CD4-positive, alpha-beta T cell treated with Interleukin-4 for 4 hours (primary cell): ENCODE data around the gene TUBG2.
"Not testable (repeated sequence)": the region's sequence is repeated elsewhere in the genome, so short reads cannot be mapped to it uniquely, and the experiment has no call there.

Source experiments
- DNase-seq: peaks from one replicate; pipeline ENCODE4 v3.0.0-alpha.2; 2020

The TUBG2 gene

DNA sequence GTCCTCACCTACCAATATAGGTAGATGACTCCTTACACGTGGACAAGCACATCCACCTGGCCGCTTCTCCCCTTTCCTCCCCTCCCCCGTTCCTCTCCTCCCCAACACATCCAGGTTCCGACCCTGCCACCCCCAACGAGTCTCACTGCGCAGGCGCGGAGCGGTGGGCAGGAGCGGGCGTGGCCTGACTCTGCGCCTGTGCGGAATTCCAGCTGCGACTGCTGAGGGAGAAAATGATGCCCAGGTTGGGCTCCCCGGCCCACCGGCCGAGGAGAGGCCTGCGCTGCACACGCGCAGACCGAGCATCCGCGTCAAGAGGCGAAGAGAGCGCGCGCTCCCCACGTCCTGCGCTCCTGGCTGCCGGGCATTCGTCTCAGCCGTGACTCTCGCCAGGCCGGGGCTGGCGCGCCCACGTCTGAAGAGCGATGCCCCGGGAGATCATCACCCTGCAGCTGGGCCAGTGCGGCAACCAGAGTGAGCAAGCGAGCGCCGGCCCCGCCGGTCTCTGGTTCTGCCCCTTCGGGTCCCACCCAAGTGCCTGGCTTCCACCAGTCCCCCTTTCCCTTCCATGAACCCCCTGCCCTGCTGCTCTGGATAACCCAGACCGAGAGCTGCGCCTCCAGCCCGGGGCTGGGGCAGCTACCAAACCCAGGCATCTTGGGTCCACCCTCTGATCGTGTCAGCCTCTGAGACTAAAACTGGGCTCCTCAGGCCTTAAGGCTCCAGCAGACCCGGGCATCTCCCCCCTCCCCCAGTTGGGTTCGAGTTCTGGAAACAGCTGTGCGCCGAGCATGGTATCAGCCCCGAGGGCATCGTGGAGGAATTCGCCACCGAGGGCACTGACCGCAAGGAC is at the start of gene TUBG2:
Gene TUBG2, plus strand, starts transcription at position 206 of the 853 bp plus-strand sequence. Its CDS starts 220 bp downstream, at position 426.
- peak; percentile 71 for DNase-seq

DNA sequence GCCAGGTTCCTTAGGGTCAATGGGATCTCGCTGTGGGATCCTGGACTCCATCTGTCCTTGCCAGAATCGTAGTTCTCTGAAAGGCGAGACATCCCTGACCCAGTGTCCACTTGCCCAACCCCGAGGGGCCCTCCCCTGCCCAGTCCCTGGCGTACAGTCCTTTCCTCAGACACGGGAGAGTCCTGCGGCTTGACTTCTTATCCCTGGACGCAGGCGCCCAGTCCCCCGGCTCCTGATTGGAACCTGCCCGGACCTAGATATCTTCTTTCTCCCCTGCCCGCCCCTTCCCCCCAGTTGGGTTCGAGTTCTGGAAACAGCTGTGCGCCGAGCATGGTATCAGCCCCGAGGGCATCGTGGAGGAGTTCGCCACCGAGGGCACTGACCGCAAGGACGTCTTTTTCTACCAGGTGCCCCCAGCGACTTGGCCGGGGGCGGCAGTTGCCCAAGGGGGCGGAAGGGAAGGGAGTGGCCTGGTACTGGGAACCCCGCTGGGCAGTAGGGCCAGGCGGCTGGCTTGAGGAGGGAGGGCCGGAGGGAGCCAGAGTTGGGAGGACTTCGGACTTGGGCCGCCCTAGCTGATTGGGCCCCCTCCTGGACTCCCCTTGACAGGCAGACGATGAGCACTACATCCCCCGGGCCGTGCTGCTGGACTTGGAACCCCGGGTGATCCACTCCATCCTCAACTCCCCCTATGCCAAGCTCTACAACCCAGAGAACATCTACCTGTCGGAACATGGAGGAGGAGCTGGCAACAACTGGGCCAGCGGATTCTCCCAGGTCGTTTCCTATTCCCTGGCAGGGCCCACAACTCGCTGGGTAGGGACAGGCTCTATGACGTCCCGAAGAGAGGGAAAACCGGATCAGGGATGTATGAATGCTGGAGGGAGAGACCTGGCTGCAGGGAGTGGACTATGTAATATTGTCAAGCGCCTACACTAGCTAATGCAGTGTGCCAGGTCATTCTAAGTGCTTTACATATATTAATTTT is 49.0 kb upstream of the TUBG2 start:
- DNase-seq: not testable (repeated sequence)

DNA sequence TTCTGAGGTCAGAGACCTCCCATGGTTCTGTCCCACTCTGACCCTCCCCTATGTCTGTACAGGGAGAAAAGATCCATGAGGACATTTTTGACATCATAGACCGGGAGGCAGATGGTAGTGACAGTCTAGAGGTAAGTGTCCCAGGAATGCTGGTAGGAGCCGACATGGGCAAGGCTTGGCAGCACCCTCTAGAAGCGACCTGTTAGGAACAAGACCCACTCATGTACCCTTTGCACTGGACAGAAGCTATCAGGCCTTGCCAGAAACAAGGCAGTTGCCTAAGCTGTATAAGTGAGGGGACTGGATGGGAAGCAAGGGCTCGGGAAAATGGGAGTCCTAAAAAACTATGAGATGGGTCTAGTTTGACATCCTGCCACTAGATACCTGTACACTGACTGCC is 47.1 kb upstream of the TUBG2 start:
- DNase-seq: no peak

DNA sequence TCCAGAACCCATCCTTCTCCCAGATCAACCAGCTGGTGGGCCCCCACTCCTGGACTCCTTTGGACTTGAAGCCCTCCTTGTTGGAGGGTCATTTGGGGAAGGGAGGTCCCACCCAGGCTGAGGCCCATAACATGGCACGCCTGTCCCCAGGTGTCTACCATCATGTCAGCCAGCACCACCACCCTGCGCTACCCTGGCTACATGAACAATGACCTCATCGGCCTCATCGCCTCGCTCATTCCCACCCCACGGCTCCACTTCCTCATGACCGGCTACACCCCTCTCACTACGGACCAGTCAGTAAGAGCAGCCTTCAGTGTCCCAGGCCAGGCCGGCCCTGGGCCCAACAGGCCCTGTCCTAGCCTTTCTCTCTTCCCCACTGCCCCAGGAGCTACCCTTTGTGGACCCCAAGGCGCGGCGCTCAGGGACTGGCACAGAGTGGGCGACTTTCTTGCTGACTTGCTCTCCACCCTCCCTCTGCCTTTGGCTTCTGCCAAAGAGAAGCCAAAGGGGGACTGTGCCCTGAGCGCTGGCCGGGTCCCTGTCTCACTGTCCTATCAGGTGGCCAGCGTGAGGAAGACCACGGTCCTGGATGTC is 45.3 kb upstream of the TUBG2 start:
- no peak for DNase-seq

DNA sequence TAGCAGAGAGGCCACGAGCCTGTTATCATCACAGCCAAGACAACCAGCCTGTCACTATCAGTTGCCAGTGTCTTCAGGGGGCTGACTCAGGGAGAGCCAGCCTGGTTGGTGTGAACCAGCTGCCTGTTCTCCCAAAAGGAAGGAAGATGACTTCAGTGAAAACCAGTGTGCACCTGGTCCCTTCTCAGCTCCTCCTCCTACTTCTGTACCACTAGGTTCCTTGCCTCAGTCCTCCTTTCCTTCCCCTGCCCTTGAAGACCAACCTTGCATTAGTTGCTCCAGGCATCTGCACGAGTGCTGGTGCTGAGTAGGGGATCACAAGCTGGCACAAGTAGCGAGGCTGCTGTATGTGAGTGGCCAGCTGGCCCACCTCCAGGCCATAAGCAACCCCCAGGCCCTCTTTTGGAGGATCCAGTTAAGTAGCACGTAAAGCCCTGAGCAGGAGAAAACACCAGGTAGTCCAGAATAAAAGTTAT is 41.1 kb upstream of the TUBG2 start:
- no peak for DNase-seq

DNA sequence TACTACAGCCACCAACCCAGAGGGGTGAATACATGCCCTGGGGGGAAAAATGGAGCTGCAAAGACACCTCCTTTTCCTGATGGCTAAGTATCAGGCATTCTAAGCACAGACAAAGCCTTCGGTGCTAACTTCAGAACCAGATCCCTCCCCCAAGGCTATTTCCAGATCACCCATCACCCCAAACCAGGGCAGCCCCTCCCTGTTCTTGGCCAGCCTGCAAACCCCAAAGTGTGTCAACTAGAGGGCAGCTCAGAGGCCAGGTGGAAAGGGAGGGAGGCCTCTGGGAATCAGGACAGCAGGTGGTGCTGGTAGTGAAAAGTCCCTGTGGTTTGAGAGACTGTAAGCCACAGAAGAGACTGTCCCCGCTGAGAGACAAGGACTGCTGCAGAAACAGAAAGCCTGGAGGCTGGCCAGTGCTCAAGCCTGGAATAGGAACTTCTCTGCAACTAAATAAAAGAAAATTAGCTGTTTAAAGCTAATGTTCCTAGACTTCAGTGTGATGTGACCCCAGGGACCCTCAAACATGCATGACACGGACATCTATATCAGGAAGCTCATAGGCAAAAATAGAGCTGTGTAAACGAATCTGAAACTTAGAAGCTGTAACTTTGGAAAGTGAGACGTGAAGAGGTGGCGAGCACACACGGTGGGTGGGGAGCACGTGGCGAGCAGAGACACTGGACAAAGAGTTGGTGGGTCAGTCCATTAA is 40.5 kb upstream of the TUBG2 start:
- no peak for DNase-seq

DNA sequence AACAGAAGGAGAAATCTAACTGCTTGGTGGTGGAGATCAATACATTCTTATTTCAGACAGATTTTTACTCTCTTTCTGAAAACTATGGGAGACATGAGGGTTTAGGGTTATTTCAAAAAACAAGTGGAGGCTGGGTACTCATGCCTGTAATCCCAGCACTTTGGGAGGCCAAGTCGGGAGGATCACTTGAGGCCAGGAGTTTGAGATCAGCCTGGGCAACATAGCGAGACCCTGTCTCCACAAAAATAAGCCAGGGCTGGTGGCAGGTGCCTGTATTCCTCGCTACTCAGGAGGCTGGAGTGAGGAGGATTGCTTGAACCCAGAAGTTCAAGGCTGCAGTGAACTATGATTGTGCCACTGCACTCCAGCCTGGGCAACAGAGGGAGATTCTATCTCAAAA is 37.1 kb upstream of the TUBG2 start:
- DNase-seq: not testable (repeated sequence)

DNA sequence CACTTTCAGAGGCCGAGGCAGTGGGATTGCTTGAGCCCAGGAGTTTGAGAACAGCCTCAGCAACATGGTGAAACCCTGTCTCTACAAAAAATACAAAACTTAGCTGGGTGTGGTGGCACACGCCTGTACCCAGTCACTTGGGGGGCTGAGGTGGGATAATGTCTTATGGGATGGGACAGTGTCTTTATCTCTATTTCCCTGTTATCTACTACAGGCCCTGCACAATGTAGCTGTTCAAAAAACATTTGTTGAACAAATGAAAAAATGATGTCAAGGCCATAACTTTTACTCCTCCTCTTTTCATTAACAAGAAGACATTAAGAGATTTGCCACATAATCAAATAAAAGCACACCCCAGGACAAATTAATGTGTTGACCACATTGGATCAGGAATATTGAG is 35.8 kb upstream of the TUBG2 start:
- no peak for DNase-seq

DNA sequence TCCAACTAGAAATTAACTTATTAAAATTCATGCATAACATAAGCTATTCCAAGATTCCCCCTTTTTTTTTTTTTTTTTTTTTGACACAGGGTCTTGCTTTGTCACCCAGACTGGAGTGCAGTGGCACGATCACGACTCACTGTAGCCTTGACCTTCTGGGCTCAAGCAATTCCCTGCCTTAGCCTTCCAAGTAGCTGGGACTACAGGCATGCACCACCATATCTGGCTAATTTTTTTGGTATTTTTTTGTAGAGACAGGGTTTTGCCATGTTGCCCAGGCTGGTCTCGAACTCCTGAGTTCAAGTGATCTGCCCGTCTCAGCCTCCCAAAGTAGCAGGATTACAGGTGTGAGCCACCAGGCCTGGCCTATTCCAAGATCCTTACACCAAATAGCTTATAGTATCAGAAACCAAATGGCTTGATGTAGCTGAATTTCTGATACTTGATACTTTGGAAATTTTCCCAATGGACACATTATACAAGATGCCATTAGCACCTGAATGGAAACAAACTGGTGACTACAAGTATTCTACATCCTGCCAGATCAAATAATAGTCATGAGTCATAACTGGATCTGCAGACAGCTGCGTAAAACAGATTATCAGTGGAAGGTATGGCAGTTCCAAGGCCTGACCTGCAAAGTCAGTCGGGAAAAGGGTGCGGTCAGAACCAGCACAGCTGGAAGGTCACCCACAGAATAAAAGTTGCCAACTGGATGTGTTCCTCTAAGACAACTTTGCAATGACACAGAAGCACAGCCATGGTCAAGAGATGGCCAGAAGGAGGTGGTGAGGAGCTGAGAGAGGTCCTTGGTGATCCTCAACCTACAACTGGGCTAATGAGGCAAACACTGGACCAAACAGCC is 35.1 kb upstream of the TUBG2 start:
- DNase-seq: no peak

DNA sequence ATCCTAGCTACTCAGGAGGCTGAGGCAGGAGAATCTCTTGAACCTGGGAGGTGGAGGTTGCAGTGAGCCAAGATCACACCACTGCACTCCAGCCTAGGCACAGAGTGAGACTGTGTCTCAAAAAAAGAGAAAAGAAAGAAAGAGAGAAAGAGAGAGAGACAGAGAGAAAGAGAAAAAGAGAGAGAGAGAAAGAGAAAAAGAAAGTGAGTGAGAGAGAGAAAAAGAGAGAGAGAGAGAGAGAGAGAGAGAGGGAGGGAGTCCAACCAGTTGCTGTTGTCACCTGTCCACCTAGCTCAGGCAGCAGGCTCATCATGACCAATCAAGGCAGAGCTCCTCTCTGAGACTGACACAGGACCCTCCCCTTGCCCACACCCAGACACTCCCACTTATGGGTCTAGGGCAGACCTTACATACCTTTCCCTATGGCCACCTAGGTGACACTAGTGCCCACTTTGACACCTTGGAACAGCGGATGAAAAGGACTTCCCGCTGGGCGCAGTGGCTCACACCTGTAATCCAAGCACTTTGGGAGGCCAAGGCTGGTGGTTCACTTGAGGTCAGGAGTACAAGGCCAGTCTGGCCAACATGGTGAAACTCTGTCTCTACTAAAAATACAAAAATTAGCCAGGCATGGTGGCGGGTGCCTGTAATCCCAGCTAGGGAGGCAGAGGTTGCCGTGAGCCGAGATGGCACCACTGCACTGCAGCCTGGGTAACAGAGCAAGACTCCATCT is 31.9 kb upstream of the TUBG2 start:
- not testable (repeated sequence) for DNase-seq

DNA sequence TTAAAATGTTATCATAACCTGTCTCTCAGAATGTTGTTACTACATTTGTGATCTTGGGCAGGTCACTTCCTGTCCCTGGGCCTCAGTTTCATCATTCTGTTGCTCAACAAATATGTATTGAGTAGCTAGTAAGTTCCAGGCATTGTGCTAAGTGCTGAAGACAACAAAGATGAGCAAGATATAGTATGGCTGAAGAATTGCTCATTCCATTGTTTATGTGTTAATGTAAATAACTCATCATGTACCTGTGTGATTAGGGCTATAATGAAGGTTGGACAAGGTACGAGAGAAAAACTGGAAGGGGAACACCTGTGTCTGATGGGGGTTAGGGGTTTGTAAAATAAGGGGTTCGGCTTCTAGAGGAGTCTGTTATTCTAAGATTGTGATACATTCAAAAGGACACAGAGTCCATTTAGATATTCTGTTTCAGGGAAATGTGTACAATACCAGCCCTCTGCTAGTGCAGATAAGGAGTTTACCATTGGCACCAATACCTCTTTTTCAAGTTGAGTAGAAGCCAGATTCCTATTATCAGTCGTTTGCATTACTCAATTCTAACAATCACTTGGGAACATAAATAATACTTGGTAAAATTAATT is 29.6 kb upstream of the TUBG2 start:
- no peak for DNase-seq

DNA sequence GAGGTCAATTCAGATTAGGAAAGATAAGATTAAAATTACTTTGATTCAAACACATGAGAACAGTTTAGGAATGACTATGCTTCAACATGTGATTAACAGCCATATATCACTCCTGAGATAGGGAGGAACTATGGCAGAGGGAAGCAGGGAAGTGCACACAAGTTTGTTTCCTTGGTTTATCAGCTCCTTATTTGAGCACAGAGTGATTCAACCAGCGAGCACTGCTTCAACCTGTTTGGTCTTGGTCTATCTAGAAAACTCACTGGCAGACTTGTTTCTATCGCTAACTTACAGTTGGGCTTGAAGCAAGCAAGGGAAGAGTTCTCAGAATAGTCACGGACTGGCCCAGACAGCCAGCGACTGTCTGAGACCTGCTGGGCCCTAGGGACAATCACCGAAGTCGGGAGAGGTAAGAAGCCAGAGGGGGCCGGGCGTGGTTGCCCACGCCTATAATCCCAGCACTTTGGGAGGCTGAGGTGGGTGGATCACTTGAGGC is 26.1 kb upstream of the TUBG2 start:
- no peak for DNase-seq

DNA sequence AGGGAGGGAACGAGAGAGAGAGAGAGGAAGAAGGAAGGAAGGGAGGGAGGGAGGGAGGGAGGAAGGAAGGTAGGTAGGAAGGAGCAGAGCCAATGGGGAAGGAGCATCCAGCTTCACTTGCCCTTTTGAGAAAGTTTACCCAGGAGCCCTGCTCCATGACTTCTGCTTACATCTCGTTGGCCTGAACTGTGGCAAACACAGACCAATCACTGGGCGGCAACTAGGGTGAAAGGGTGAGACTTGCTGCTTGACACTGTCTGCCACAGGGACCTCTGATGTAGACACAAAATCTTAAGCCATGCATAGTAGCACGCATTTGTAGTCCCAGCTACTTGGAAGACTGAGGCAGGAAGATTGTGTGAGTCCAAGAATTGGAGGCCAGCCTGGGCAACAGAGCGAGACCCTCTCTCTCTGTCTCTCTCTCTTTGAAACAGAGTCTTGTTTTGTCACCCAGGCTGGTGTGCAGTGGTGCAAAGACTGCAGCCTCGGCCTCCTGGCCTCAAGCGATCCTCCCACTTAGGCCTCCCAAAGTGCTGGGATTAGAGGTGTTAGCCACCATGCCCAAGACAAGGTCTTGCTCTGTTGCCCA is 19.5 kb upstream of the TUBG2 start:
- no peak for DNase-seq

DNA sequence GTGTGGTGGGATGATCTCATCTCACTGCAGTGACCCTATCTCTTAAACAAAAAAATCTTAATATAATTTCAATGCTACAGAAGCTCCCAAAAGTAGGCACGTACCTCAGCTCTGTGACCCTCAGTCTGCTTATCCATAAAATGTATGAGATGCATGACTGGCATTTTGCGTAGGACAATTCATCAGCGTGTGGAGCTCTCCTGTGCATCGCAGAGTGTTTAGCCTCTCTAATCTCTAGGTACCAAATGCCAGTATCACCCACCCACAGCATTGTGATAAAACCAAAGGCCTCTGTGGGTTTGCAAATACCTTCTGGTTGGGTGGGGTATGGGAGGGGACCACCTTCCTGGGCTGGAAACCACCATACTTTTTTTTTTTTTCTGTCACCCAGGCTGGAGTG is 19.0 kb upstream of the TUBG2 start:
- no peak for DNase-seq

DNA sequence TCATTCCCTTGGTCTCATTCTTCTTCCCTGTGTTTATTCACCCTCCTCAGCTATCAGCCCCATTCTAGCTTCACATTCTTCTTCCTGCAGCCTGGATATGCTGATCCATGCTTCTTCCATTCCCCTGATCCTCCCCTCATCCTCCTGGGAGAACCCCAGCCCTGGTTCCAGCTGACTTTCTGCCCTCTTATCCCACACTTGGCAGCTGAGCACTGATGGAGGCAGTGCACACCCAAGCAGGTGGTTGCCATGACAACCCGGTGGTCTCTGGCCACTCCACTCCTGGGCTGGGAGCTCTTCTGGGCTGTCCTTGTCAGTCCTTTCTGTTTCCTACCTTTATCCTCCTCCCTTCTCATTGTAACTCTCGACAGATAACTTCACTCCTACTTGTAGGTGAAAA is 16.7 kb upstream of the TUBG2 start:
- no peak for DNase-seq

DNA sequence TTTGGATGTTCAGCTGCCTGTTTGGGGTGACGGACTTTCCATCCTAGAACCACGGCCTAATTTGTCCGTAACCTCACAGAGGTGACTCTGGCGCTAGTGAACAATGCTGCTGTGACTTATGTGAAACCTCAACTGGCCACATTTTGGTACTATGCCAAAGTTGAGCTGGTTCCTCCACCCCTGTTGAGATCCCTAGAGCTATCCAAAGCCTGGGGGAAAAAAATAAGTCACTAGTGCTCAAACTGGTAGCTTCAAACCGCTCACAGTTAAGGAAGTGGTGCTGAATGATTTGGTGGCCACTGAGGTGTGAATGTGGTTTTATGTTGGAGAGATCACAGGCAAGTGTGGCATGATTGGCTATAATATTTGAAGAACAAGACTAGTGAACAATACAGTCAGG is 11.3 kb upstream of the TUBG2 start:
- no peak for DNase-seq

DNA sequence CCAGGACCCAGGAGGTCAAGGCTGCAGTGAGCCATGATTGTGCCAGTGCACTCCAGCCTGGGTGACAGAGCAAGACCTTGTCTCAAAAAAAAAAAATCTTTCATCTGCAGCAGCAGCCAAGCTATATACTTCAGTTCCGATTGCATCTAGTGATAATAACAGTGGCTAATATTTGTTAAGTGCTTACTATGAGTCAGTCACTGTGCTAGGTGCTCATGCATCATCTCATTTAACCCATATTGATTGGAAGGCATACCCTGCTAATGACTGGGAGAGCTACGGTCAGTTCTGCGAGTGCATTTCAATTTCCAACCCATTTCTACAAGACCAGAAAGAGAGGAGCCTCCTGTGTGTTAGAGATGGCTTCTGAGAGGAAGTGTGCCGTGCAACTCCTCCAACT is 7.7 kb upstream of the TUBG2 start:
- no peak for DNase-seq

DNA sequence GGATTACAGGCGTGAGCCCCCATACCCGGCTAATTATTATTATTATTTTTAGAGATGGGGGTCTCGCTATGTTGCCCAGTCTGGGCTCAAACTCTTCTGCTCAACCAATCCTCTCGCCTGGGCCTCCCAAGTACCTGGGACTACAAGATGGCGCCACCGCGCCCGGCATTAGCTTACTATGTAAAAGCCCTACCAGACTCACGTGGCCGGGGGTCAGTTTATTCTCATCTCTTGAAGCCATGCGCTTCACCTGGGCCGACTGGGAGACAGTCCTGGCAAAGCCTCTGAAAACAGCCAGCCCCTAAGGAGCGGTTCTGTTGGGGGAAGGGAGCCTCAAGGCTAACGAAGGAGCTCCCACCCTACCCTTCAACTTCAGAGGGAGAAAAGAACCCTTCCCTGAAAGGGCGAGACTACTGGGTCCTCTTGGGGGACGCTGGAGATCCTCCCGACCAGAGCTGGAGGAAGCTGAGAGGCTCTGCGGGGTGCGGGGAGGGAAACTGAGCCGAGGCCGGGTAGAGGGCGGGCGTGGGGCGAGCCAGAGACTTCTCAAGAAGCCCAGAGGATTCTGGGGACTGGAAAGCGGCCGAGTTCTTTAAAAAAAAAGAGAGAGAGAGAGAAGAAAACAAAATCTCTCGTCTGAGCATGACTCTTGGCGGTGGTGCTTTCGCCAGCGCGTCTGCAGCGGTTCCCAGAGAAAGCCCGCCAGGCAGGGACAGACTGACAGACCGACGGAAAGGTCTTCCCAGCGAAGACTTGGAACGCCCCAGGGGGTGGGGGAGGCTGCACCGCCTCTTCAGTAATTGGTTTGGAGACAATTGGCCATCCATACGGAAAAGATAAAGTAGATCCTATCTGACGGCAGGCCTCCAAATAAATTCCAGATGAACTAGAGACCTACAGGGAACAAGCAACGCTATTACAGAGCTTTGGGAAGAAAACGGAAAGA is 5.6 kb upstream of the TUBG2 start:
- no peak for DNase-seq

DNA sequence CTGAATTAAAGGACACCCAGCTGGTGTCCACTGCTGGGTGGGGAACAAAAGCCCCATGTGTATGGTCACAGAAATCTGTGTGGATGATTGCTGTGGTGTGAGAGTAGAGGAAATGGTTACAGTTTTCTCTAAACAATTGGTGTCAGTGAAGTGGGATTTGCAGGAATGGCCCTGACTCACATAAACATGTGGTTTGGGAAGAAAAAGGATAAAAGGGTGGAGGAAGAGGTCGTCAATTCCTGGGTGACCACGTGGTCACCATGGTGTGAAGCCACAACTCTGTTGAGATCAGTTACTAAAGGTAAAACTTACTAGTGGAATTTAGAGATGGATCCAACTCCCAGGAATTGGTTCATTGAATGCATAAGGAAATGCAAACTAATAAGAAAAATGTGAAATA is 3.6 kb upstream of the TUBG2 start:
- DNase-seq: no peak
